KMS-11 (cell line): Measurements from ENCODE around the gene TEN1.
"Not testable (repeated sequence)": the region's sequence is repeated elsewhere in the genome, so short reads cannot be mapped to it uniquely, and the experiment has no call there.

Experiments used
- H2AFZ ChIP-seq: fragments of 200-600 bp; sonication (generic); 2 replicates; pipeline ENCODE4 v1.6.1; 2016; ENCODE audit warnings: antibody characterized with exemption, mixed run types, low read depth
- H3K27ac ChIP-seq: fragments of 200-600 bp; sonication (generic); 2 replicates; pipeline ENCODE4 v1.6.1; 2016; ENCODE audit warnings: mild to moderate bottlenecking, mixed run types
- H3K27me3 ChIP-seq: fragments of 200-600 bp; sonication (generic); 2 replicates; pipeline ENCODE4 v1.6.1; 2017; ENCODE audit warnings: mild to moderate bottlenecking, low read depth, mixed run types, moderate library complexity; ENCODE audit not compliant: insufficient read depth
- H3K36me3 ChIP-seq: fragments of 200-600 bp; sonication (generic); 2 replicates; pipeline ENCODE4 v1.6.1; 2017; ENCODE audit warnings: mild to moderate bottlenecking, mixed run types; ENCODE audit not compliant: insufficient read depth
- H3K4me1 ChIP-seq: fragments of 200-600 bp; sonication (generic); 2 replicates; pipeline ENCODE4 v1.6.1; 2016; ENCODE audit warnings: mild to moderate bottlenecking, low read depth, mixed run types; ENCODE audit not compliant: poor library complexity, severe bottlenecking
- H3K4me2 ChIP-seq: fragments of 200-600 bp; sonication (generic); 2 replicates; pipeline ENCODE4 v1.7.0; 2016; ENCODE audit warnings: mild to moderate bottlenecking, mixed run types
- H3K4me3 ChIP-seq: fragments of 200-600 bp; sonication (generic); IDR thresholded peaks from 2 replicates; pipeline ENCODE4 v1.6.1; 2017; ENCODE audit warnings: low read depth, low read length, mixed read lengths; ENCODE audit not compliant: insufficient read depth
- H3K79me2 ChIP-seq: fragments of 200-600 bp; sonication (generic); 2 replicates; pipeline ENCODE4 v1.6.1; 2016; ENCODE audit warnings: low read depth, mixed run types; ENCODE audit not compliant: insufficient read depth
- H3K9ac ChIP-seq: fragments of 200-600 bp; sonication (generic); 2 replicates; pipeline ENCODE4 v1.6.1; 2016; ENCODE audit warnings: mild to moderate bottlenecking, mixed run types
- H4K20me1 ChIP-seq: fragments of 200-600 bp; sonication (generic); 2 replicates; pipeline ENCODE4 v1.6.1; 2016; ENCODE audit warnings: mild to moderate bottlenecking, mixed run types; ENCODE audit not compliant: insufficient read depth
- CTCF ChIP-seq: fragments of 200-600 bp; sonication (generic); conservative IDR thresholded peaks from 2 replicates; pipeline ENCODE4 v1.6.1; 2017; ENCODE audit warnings: low read depth, mild to moderate bottlenecking, antibody characterized with exemption, low read length, moderate library complexity, mixed read lengths

TEN1 gene

GRCh38 chr17:75970626-75971025 is 8.4 kb upstream of the TEN1 start:
- TF ChIP-seq CTCF = no peak

GRCh38 chr17:75975187-75975586 is 3.9 kb upstream of the TEN1 start:
- not testable (repeated sequence) for H3K27ac ChIP-seq, H3K27me3 ChIP-seq, H3K4me2 ChIP-seq, H3K4me3 ChIP-seq, H4K20me1 ChIP-seq, H2AFZ ChIP-seq, H3K79me2 ChIP-seq, H3K9ac ChIP-seq, H3K36me3 ChIP-seq
- H3K4me1 ChIP-seq = peaks cover 11% of the 10 kb centered on the region

More at GRCh38 chr17:75970626-75971025, 8.4 kb upstream of the TEN1 start:
- Histone ChIP-seq H3K4me2 (no peak overlapping the region), H3K4me3 (no peak overlapping the region), H3K4me1 (no peaks in the 10 kb centered on the region), H3K9ac (no peak overlapping the region), H2AFZ (no peak overlapping the region), H4K20me1 (no peaks in the 10 kb centered on the region), H3K36me3 (no peaks in the 10 kb centered on the region), H3K79me2 (no peaks in the 10 kb centered on the region), H3K27ac (no peak overlapping the region), H3K27me3 (no peaks in the 10 kb centered on the region)

DNA sequence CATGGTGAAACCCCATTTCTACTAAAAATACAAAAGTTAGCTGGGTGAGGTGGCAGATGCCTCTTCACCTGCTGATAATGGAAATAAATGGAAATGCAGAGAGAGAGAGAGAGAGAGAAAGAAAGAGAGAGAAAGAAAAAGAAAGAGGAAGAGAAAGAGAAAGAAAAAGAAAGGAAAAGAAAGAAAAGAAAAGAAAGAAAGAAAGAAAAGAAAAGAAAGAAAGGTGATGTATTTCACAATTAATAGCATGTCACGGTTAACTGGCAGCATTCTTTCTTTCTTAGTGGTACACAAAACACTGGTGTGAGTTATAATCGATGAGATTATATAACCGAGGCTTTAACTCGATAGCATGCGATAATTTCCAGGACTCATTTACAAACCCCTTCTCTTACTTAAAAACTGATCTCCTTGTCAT is 3.3 kb upstream of the TEN1 start:
- Histone ChIP-seq H3K27me3 (no peaks in the 10 kb centered on the region), H3K27ac (no peak overlapping the region), H3K36me3 (no peaks in the 10 kb centered on the region), H3K4me3 (no peak overlapping the region), H4K20me1 (no peaks in the 10 kb centered on the region), H3K79me2 (peaks cover 7% of the 10 kb centered on the region; the same call in 1 of the 2 replicates), H3K4me2 (no peak overlapping the region), H3K4me1 (peaks cover 16% of the 10 kb centered on the region), H2AFZ (no peak overlapping the region), H3K9ac (no peak overlapping the region)
- TF ChIP-seq CTCF = no peak

DNA sequence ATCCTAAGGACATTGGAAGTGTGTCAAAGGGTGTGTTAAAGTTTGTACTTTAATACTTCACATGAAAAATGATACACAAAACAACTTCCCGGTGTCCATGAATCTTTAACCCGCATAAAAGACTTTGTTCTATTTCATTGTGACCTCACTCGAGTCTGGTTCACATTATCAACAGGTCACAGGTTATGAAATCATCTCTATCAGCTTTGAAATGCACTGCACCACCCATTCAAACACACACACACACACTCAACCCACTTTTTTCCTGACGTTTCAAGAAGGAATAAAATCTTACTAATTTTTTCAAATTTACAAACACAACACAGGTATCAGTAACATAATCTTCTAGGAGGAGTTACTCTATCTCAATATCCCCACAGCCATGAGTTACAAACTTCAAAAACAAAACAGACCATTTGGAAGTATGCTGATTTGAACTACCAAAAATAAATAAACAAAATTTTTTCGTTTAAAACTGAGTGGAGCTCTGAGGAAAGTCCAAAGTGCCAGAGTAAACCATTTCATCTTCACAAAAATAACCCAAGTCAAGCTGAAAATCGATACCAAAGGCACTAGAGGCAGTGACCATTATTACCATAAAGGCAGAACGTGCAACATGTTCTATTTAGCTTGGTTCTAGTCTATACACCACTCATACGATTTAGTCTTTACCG is 2.7 kb upstream of the TEN1 start:
- H4K20me1 ChIP-seq = no peaks in the 10 kb centered on the region
- H3K36me3 ChIP-seq = no peaks in the 10 kb centered on the region
- no peak overlapping the region for H3K9ac ChIP-seq
- H3K4me1 ChIP-seq = peaks cover 17% of the 10 kb centered on the region
- no peak overlapping the region for H3K4me3 ChIP-seq
- no peak overlapping the region for H2AFZ ChIP-seq
- H3K27me3 ChIP-seq = no peaks in the 10 kb centered on the region
- H3K4me2 ChIP-seq = no peak overlapping the region
- no peak for TF ChIP-seq CTCF
- H3K79me2 ChIP-seq = peaks cover 10% of the 10 kb centered on the region; the same call in 1 of the 2 replicates
- H3K27ac ChIP-seq = no peak overlapping the region

DNA sequence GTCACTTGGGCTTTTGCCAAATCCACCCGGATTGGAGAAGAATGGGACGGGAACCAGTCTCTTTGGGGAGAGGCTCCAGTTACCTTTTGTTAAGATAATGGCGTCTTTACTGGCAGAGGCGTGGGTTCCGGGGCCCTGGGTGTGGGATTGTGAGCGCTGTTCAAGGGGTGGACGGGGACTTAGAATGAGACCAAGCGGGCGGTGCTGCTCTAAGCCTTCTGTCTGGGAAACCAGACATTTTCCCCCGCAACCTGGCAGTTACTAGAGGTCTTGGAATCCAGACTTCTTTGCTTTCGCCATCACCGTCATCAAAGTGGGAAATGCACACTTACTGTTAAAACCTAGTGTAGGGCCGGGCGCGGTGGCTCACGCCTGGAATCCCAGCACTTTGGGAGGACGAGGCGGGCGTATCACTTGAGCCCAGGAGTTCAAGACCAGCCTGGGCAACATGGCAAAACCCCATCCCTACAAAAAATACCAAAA is 706 bp downstream of the TEN1 start:
- Histone ChIP-seq H3K4me3 (no peak overlapping the region), H3K27me3 (no peaks in the 10 kb centered on the region), H3K9ac (peak overlapping the region; percentile 83), H4K20me1 (no peaks in the 10 kb centered on the region), H3K27ac (peak overlapping the region; percentile 78), H3K4me2 (peak overlapping the region; percentile 55), H3K4me1 (peaks cover 17% of the 10 kb centered on the region), H2AFZ (peak overlapping the region; percentile 70), H3K36me3 (no peaks in the 10 kb centered on the region), H3K79me2 (peaks cover 10% of the 10 kb centered on the region; the same call in 1 of the 2 replicates)
- TF ChIP-seq CTCF = no peak
